ENCODE measurements around the gene MMP17. TPM values are rescaled to one million over a fixed set of nuclear protein-coding genes. Genes with fewer than 3 reads are reported as not detected.

MMP17 gene
- total and polyA plus RNA-seq, 2 donors (not counting 1 experiment from before 2014, with no cell fraction given): 3.2 to 13.5 TPM

- H3K9ac ChIP-seq (ENCODE audit: insufficient read depth, low read length): no peak overlapping the region
- H3K27ac ChIP-seq (ENCODE audit: insufficient read depth, low read length): no peak overlapping the region
- TF ChIP-seq CTCF (conservative IDR thresholded peaks at IDR 0.05 in 1 of 2, IDR thresholded peaks at IDR 0.05 in 1 of 2; ENCODE audit: low read depth in 1 of 2, low read length in 2 of 2) (no peak), EZH2 (IDR thresholded peaks at IDR 0.05; ENCODE audit: low read length, missing control alignments) (no peak)
- no peak overlapping the region for H3K4me2 ChIP-seq (ENCODE audit: extremely low read depth, insufficient read depth, low read length)
- no peak overlapping the region for H2AFZ ChIP-seq (ENCODE audit: low read length)
- DNase-seq (ENCODE audit: low read depth in 2 of 2): no peak
- H3K4me3 ChIP-seq (replicated peaks in 1 of 4; ENCODE audit: control extremely low read depth in 1 of 4, insufficient read depth in 1 of 4, low read depth in 3 of 4, low read length in 4 of 4): no peak overlapping the region
- H3K9me3 ChIP-seq (ENCODE audit: control insufficient read depth, insufficient read depth, low read depth, low read length): no peaks in the 10 kb centered on the region
- H3K79me2 ChIP-seq (ENCODE audit: control insufficient read depth, insufficient read depth, low read length): no peaks in the 10 kb centered on the region
- no peaks in the 10 kb centered on the region for H4K20me1 ChIP-seq (ENCODE audit: control insufficient read depth, extremely low read depth, insufficient read depth, low read length)
- H3K36me3 ChIP-seq (ENCODE audit: control insufficient read depth, insufficient read depth, low read length): peaks cover 14% of the 10 kb centered on the region
- H3K27me3 ChIP-seq (ENCODE audit: control insufficient read depth, insufficient read depth, low read length): no peaks in the 10 kb centered on the region
- H3K4me1 ChIP-seq (ENCODE audit: control insufficient read depth, extremely low read depth, insufficient read depth, low read length): no peaks in the 10 kb centered on the region
Observed at GRCh38 chr12:131796411-131796736, 31.8 kb upstream of the MMP17 start.

- Histone ChIP-seq H3K27me3 (ENCODE audit: control insufficient read depth, insufficient read depth, low read length) (no peaks in the 10 kb centered on the region), H3K4me2 (ENCODE audit: extremely low read depth, insufficient read depth, low read length) (no peak overlapping the region), H3K9ac (ENCODE audit: insufficient read depth, low read length) (no peak overlapping the region), H2AFZ (ENCODE audit: low read length) (no peak overlapping the region), H3K27ac (ENCODE audit: insufficient read depth, low read length) (no peak overlapping the region), H3K4me1 (ENCODE audit: control insufficient read depth, extremely low read depth, insufficient read depth, low read length) (no peaks in the 10 kb centered on the region), H3K79me2 (ENCODE audit: control insufficient read depth, insufficient read depth, low read length) (no peaks in the 10 kb centered on the region), H3K9me3 (ENCODE audit: control insufficient read depth, insufficient read depth, low read depth, low read length) (no peaks in the 10 kb centered on the region), H3K36me3 (ENCODE audit: control insufficient read depth, insufficient read depth, low read length) (peaks cover 16% of the 10 kb centered on the region), H4K20me1 (ENCODE audit: control insufficient read depth, extremely low read depth, insufficient read depth, low read length) (no peaks in the 10 kb centered on the region), H3K4me3 (replicated peaks in 1 of 4; ENCODE audit: control extremely low read depth in 1 of 4, insufficient read depth in 1 of 4, low read depth in 3 of 4, low read length in 4 of 4) (no peak overlapping the region)
- TF ChIP-seq EZH2 (IDR thresholded peaks at IDR 0.05; ENCODE audit: low read length, missing control alignments): no peak
- no peak for TF ChIP-seq CTCF (conservative IDR thresholded peaks at IDR 0.05 in 1 of 2, IDR thresholded peaks at IDR 0.05 in 1 of 2; ENCODE audit: low read depth in 1 of 2, low read length in 2 of 2)
- DNase-seq (ENCODE audit: low read depth in 2 of 2): peak in 1 of 2 donors; percentile 15
Observed at GRCh38 chr12:131796754-131797587, 31.2 kb upstream of the MMP17 start.

GRCh38 chr12:131797588-131797934, 30.6 kb upstream of the MMP17 start:
- no peak for DNase-seq (ENCODE audit: low read depth in 2 of 2)
- Histone ChIP-seq H2AFZ (ENCODE audit: low read length) (no peak overlapping the region), H3K27ac (ENCODE audit: insufficient read depth, low read length) (no peak overlapping the region), H3K9ac (ENCODE audit: insufficient read depth, low read length) (no peak overlapping the region), H3K79me2 (ENCODE audit: control insufficient read depth, insufficient read depth, low read length) (no peaks in the 10 kb centered on the region), H3K4me1 (ENCODE audit: control insufficient read depth, extremely low read depth, insufficient read depth, low read length) (no peaks in the 10 kb centered on the region), H3K27me3 (ENCODE audit: control insufficient read depth, insufficient read depth, low read length) (no peaks in the 10 kb centered on the region), H3K36me3 (ENCODE audit: control insufficient read depth, insufficient read depth, low read length) (peaks cover 18% of the 10 kb centered on the region), H4K20me1 (ENCODE audit: control insufficient read depth, extremely low read depth, insufficient read depth, low read length) (no peaks in the 10 kb centered on the region), H3K4me2 (ENCODE audit: extremely low read depth, insufficient read depth, low read length) (no peak overlapping the region), H3K4me3 (replicated peaks in 1 of 4; ENCODE audit: control extremely low read depth in 1 of 4, insufficient read depth in 1 of 4, low read depth in 3 of 4, low read length in 4 of 4) (no peak overlapping the region), H3K9me3 (ENCODE audit: control insufficient read depth, insufficient read depth, low read depth, low read length) (no peaks in the 10 kb centered on the region)
- TF ChIP-seq CTCF (conservative IDR thresholded peaks at IDR 0.05 in 1 of 2, IDR thresholded peaks at IDR 0.05 in 1 of 2; ENCODE audit: low read depth in 1 of 2, low read length in 2 of 2) (no peak), EZH2 (IDR thresholded peaks at IDR 0.05; ENCODE audit: low read length, missing control alignments) (no peak)

All from fibroblast of lung (primary cell).